ENCODE results near the gene HOMER2.
"Not testable (repeated sequence)": the region's sequence is repeated elsewhere in the genome, so short reads cannot be mapped to it uniquely, and the experiment has no call there.

HOMER2 gene

DNA sequence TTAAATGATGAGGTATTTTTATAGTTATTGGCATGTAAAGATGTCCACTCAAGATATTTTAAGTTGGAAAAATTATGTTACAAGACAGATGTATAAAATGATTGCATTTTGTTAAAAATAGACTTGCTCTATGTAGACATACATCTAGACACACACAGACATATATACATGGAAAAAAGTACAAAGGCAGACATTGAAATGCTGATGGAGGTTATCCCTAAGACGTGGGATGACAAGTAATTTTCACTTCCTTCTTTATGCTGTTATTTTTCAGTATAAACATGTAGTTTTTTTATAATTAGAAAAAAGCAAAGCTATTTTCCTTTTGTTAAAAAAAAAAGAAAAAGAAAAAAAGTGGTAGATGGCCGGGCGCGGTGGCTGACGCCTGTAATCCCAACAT is 7.2 kb downstream of the HOMER2 start:
- H3K27me3 Mint-ChIP-seq: peaks cover 3% of the 10 kb centered on the region
- H3K4me1 Mint-ChIP-seq: no peaks in the 10 kb centered on the region
- no peak overlapping the region for H3K27ac Mint-ChIP-seq
- H3K4me3 Mint-ChIP-seq: no peak overlapping the region
- H3K9me3 Mint-ChIP-seq: no peaks in the 10 kb centered on the region
- H3K36me3 Mint-ChIP-seq: peaks cover 1% of the 10 kb centered on the region

DNA sequence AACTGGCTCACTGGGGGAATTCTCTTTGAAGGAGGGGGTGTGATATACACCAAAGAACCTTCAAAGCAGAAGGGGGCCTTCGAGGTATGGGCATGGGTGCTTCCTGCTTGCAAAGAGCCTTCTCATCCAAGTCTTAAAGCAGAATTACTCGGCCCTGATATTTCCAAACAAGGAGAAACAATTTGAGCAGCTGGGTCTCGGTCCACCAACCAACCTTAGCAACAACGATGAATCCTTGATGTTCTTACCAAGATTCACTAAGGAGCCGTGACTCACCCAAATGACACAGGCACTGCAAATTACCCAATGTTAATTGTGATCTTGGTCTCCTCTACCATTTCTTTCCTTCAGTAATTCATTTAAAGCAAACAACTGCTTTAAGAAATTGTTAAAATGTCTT is 7.7 kb downstream of the HOMER2 start:
- Mint-ChIP-seq H3K27ac (no peak overlapping the region), H3K9me3 (no peaks in the 10 kb centered on the region), H3K4me3 (no peak overlapping the region), H3K36me3 (peaks cover 1% of the 10 kb centered on the region), H3K4me1 (no peaks in the 10 kb centered on the region), H3K27me3 (peaks cover 3% of the 10 kb centered on the region)

DNA sequence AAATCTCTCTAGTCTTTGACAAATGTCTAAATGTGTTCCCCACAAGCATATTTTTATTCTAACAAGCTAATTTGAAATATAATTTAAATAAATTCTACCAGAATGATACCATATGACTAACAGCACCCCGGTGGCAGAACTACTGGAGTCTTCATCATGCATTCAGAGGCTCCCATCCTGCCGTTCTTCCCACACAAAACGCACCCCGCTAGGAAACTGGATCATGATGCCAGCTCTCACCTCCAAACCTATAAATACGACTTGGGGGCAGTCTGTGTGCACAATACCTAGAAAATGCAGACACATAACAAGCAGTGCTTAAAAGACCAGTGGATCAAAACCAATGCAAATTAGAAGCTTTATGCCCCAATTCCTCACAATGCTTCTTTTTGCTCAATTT is 8.5 kb downstream of the HOMER2 start:
- H3K36me3 Mint-ChIP-seq: peaks cover 1% of the 10 kb centered on the region
- no peaks in the 10 kb centered on the region for H3K4me1 Mint-ChIP-seq

DNA sequence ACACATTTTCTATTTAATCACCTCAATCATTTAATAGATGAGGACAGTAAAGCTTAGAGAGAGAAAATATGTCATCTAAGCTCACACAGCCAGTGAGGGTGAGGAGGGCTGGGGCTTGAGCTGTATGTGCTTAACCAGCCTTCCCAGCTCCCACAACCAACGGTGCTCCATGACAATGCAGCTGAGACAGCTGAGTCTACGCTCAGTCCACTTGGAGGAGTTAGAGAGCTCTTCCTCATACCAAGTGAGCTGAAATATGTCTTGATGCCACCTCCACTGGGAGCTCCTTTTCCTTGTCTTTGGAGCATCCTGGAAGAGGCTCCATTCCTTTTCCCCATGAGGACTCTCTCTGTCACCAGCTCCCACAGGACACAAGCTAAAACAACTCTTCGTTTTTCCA is 9.3 kb downstream of the HOMER2 start:
- Mint-ChIP-seq H3K4me1 (no peaks in the 10 kb centered on the region), H3K4me3 (no peak overlapping the region), H3K27me3 (peaks cover 4% of the 10 kb centered on the region), H3K36me3 (peaks cover 1% of the 10 kb centered on the region), H3K27ac (no peak overlapping the region), H3K9me3 (no peaks in the 10 kb centered on the region)

More for the DNA sequence above, 8.5 kb downstream of the HOMER2 start:
- H3K27ac Mint-ChIP-seq: no peak overlapping the region
- peaks cover 3% of the 10 kb centered on the region for H3K27me3 Mint-ChIP-seq
- H3K4me3 Mint-ChIP-seq: no peak overlapping the region
- H3K9me3 Mint-ChIP-seq: no peaks in the 10 kb centered on the region

DNA sequence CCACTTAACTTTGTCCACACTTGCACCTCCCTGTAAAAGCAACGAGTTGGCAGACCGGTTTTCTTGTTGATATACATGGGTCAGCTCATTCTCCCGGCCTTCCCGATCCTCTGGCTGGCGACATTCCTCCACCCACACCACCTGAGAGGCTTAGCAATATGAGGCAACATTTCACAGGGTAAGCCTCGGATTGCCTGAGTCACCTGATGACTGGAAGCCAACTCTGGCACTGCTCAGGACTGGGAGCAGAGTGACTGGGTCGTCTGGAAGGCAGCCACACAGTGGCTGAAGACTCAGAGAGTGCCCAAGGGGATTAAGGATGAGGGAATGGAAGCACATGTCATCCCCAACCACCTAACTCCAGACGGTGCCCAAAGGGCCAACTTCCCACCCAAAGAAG is 9.8 kb downstream of the HOMER2 start:
- H3K36me3 Mint-ChIP-seq: peaks cover 1% of the 10 kb centered on the region
- no peak overlapping the region for H3K27ac Mint-ChIP-seq
- H3K4me3 Mint-ChIP-seq: no peak overlapping the region
- no peaks in the 10 kb centered on the region for H3K9me3 Mint-ChIP-seq
- H3K27me3 Mint-ChIP-seq: peaks cover 4% of the 10 kb centered on the region
- no peaks in the 10 kb centered on the region for H3K4me1 Mint-ChIP-seq

DNA sequence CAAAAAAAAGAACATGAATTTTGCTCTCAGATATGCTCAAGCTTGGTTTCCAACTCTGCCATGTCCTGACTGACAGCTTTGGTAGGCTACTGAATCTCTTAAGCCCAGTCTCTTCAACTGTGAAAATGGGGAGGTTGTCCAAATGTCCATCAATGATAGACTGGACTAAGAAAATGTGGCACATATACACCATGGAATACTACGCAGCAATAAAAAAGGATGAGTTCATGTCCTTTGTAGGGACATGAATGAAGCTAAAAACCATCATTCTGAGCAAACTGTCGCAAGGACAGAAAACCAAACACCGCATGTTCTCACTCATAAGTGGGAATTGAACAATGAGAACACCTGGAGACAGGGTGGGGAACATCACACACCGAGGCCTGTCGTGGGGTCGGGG is 12.8 kb downstream of the HOMER2 start:
- not testable (repeated sequence) for H3K36me3 Mint-ChIP-seq, H3K4me3 Mint-ChIP-seq, H3K27ac Mint-ChIP-seq, H3K4me1 Mint-ChIP-seq, H3K27me3 Mint-ChIP-seq, H3K9me3 Mint-ChIP-seq

DNA sequence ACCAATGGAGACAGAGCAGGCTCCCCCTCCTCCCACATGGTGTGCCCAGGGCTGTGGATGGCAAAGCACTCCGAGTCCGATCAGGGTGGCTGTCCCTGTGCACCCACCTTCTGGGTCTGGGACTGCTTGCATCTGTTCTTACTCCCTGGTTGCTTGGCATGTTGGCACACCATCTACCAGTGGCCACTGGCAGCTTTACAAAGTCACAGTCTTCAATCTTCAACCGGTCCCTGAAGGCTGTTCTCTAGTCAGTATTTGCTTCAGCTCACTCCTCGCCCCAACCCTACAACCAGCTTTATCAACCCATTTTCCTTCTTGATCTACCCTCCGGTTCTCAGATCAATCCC is 14.8 kb downstream of the HOMER2 start:
- Mint-ChIP-seq H3K27me3 (peaks cover 2% of the 10 kb centered on the region), H3K4me1 (peaks cover 7% of the 10 kb centered on the region), H3K9me3 (no peaks in the 10 kb centered on the region), H3K27ac (no peak overlapping the region), H3K36me3 (no peaks in the 10 kb centered on the region), H3K4me3 (no peak overlapping the region)

DNA sequence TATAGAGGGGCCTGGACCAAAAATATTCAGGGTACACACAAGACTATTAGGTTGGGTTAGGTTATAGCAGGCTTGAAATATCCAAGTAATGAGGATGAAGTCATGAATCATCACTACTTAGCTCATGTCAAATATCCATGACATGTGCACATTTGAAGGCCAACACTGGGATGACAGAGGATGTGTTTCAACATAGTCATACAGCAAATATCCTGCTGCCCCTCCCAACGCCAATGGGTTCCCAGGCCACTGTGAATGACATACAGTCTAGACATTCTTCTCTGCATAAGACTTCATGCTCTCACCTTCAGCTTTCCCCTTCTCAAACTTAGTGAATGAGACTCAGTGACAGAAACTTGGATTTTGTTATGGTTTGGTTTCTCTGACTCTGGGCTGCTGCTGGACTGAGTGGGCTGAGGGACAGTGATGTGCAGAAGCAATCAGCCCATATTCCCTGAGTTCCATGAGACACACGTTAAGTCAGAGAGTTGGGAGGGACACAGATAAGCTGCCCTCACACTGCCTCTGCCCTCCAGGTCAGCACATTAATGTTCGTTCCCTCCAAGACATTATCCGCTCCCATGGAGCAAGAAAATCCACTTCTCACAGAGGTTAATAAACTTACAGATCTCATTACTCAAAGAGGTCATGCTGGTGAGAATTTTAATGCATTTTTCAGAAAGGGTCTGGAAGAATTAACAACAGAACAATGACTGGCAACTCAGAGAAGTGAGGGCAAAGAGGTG is 15.4 kb downstream of the HOMER2 start:
- no peaks in the 10 kb centered on the region for H3K9me3 Mint-ChIP-seq
- no peaks in the 10 kb centered on the region for H3K36me3 Mint-ChIP-seq
- peaks cover 7% of the 10 kb centered on the region for H3K4me1 Mint-ChIP-seq
- no peak overlapping the region for H3K4me3 Mint-ChIP-seq
- H3K27ac Mint-ChIP-seq: no peak overlapping the region
- peaks cover 2% of the 10 kb centered on the region for H3K27me3 Mint-ChIP-seq

DNA sequence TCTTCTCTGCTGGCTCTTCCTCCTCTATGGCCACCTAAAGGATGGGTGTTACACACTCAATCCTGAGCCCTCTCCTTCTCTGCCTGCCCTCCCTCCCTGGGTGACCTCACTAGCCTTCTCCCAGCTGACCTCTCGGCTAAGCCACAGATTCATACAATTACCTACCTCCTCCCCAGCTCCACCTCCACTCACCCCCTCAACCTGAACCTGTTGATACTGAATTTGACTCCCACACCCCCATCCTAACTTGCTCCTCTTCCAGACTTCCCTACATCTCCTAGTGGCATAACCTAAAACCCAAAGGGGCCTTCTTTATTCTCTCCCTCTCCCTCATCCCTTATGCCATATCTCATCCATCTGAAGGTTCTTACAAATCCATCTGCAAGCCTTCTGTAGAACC is 17.1 kb downstream of the HOMER2 start:
- no peak overlapping the region for H3K4me3 Mint-ChIP-seq
- H3K4me1 Mint-ChIP-seq: peaks cover 7% of the 10 kb centered on the region
- H3K27me3 Mint-ChIP-seq: peaks cover 2% of the 10 kb centered on the region
- H3K27ac Mint-ChIP-seq: no peak overlapping the region
- H3K36me3 Mint-ChIP-seq: no peaks in the 10 kb centered on the region
- no peaks in the 10 kb centered on the region for H3K9me3 Mint-ChIP-seq

DNA sequence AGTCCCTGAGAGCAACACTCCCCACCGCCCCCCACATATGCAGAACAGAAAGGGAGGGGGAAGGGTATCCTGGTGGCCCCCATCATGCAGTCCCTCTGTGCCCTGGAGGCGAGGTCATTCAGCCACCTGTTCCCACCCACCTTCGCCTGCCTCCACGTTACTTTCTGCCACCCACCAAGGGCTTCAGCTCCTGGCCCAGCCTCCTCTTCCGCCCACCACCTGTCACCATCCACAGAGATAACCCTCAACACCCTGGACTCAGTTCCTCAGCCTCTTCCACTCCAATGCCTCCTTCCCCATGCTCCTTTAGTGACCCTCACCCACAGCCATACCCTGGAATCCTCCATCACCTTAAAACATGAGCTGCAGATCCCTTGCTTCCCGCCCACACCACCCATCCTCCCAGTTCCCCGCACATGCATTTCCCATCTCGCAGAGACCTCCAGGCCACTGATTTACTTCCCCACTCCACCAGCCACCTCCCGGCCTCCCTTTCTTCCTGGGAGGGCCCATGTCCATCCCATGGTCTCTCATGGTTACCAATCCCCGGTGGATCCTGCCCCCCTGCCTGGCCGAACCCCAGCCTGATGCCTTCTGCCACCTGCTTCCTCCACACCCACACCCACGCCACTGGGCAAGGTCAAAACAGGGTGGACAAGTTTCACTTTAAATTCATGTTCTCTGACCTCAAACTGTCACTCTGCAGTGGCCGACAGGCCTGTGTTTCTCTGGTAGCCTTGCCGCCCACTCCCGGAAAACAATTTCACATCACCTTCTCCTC is 18.2 kb downstream of the HOMER2 start:
- H3K36me3 Mint-ChIP-seq: no peaks in the 10 kb centered on the region
- no peak overlapping the region for H3K4me3 Mint-ChIP-seq
- peaks cover 7% of the 10 kb centered on the region for H3K4me1 Mint-ChIP-seq
- peaks cover 2% of the 10 kb centered on the region for H3K27me3 Mint-ChIP-seq
- no peak overlapping the region for H3K27ac Mint-ChIP-seq
- no peaks in the 10 kb centered on the region for H3K9me3 Mint-ChIP-seq

DNA sequence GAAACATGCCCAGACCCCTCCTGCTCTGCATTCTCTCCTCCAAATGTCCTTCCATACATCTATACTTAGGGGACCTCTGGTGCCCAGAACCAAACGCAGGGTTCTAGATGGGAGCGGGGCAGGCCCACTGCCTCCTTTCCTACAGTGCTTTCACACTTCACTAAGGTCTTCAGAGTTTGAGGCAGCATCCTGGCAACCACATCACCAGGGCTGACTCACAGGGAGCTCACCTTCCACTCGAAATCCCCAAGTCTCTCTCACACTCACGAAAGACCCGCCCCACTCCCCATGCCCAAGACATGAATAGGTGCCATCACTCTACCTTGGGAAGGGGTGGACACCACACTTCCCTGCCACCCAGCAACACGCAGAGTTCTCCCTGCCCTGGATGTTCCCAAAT is 18.9 kb downstream of the HOMER2 start:
- Mint-ChIP-seq H3K27ac (no peak overlapping the region), H3K36me3 (no peaks in the 10 kb centered on the region), H3K4me1 (peaks cover 7% of the 10 kb centered on the region), H3K4me3 (no peak overlapping the region), H3K27me3 (no peaks in the 10 kb centered on the region), H3K9me3 (no peaks in the 10 kb centered on the region)

DNA sequence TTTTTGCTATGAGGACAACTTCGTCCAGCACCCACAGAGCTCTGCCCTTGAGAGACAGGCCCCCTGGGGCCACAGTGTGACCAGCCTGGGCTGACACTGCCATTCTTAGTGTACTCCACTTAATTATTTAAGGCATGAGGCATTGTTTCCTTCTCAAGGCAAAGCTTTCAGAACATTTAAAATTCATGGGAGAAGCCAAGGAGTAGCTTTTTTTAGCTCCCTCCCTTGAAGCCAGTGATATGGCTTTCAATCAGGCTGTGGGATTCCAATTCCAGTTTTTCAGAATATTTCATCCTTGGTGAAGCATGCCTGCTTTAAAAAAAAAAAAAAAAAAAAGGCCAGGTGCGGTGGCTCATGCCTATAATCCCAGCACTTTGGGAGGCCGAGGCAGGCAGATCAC is 21.3 kb downstream of the HOMER2 start:
- no peaks in the 10 kb centered on the region for H3K36me3 Mint-ChIP-seq
- H3K4me1 Mint-ChIP-seq: peaks cover 7% of the 10 kb centered on the region
- no peaks in the 10 kb centered on the region for H3K9me3 Mint-ChIP-seq
- H3K27ac Mint-ChIP-seq: no peak overlapping the region
- H3K4me3 Mint-ChIP-seq: no peak overlapping the region
- no peaks in the 10 kb centered on the region for H3K27me3 Mint-ChIP-seq

DNA sequence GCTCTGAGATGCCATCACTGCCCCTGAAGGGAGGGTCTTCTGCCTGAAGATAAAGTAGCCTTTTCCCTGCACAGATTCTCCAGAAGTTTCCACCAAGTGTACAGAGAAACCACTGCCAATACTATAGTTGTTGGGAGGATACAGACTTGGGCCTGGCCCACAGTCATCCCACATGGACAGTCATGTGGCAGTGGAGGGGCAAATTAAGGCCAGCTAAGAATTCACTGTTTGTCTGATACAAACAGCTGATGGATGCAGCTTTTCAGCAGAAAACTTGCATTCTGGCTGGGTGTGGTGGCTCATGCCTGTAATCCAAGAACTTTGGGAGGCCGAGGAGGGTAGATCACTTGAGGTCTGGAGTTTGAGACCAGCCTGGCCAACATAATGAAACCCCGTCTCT is 22.1 kb downstream of the HOMER2 start:
- Mint-ChIP-seq H3K9me3 (no peaks in the 10 kb centered on the region), H3K27me3 (no peaks in the 10 kb centered on the region), H3K4me1 (peaks cover 7% of the 10 kb centered on the region), H3K36me3 (no peaks in the 10 kb centered on the region), H3K27ac (no peak overlapping the region), H3K4me3 (no peak overlapping the region)

DNA sequence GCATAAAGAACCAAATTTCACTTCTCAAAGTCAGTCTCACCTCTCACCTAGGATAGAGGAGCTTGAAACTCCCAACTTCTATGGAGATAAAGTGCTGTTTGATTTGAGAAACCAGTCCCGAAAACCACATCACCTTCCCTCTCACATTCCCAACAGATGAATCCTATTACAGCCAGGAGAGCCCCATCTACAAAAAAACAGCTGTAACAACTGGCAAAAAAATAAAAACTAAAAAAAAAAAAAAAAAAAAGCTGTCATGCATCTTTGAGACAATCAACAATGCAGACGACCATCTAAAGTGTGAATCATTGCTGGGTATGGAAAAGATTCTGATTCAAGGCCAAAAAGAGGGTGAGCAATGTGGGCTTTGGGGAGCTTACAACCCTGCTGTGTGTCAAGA is 23.8 kb downstream of the HOMER2 start:
- H3K27me3 Mint-ChIP-seq: no peaks in the 10 kb centered on the region
- no peak overlapping the region for H3K27ac Mint-ChIP-seq
- no peaks in the 10 kb centered on the region for H3K36me3 Mint-ChIP-seq
- no peaks in the 10 kb centered on the region for H3K9me3 Mint-ChIP-seq
- no peak overlapping the region for H3K4me3 Mint-ChIP-seq
- peaks cover 4% of the 10 kb centered on the region for H3K4me1 Mint-ChIP-seq

DNA sequence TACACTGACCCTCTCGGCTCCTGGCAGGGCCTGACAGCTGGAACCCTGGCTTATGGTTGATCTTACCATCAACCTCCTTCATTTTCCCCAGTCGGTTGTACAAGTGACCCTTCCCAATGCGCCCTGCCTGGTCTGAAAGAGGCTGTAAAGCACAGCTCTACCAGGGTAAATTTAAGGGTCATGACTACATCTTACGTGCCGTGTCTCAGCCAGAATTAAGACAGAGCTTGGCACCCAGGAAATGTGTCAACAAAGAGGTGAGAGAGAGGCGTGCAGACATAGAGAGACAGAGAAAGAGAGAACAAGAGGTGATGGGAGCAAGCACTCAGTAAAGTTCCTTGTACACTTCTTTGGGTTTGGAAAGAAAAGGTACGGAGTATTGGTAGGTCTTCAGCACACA is 28.8 kb downstream of the HOMER2 start:
- no peak overlapping the region for H3K4me3 Mint-ChIP-seq
- H3K27ac Mint-ChIP-seq: no peak overlapping the region
- no peaks in the 10 kb centered on the region for H3K27me3 Mint-ChIP-seq
- no peaks in the 10 kb centered on the region for H3K4me1 Mint-ChIP-seq
- H3K36me3 Mint-ChIP-seq: no peaks in the 10 kb centered on the region
- no peaks in the 10 kb centered on the region for H3K9me3 Mint-ChIP-seq

DNA sequence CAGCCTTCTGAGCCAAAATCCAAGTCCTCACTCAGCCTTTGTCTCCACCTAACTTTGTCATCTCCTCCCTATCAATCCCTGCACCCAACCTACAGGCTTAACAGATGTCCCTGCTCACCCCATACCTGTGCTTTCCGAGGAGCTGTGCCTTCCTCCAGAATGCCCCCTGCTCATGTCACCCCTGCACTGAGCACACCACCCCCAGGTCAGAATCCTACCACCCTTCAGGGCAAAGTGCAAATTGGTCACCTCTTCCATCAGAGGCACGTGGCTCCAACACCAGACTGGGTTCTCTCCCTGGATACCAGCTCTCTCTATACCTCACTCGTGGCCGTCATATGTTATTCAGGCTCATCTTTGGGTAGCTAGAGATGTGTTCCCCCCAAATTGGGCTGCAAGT is 29.8 kb downstream of the HOMER2 start:
- H3K9me3 Mint-ChIP-seq: no peaks in the 10 kb centered on the region
- no peaks in the 10 kb centered on the region for H3K36me3 Mint-ChIP-seq
- no peak overlapping the region for H3K4me3 Mint-ChIP-seq
- H3K27me3 Mint-ChIP-seq: no peaks in the 10 kb centered on the region
- H3K4me1 Mint-ChIP-seq: no peaks in the 10 kb centered on the region
- H3K27ac Mint-ChIP-seq: no peak overlapping the region

DNA sequence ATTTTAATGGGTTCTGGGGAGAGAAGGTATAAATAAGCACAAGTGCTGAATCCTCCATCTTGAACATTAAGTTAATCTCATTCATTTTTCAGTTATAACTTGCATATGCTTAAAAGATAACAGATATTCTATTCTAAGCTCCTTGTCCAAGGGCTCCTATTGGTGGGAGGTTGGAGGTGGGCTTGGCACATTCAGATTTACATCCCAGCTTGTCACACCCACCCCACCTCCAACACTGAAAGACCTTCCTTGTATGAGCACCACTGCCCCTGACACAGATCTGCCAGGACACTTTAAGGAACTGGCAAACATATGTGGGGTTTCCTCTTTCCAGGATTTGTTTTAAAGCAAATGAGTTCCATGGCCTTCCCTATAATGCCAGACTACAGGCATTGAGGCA is 30.6 kb downstream of the HOMER2 start:
- Mint-ChIP-seq H3K9me3 (no peaks in the 10 kb centered on the region), H3K27ac (no peak overlapping the region), H3K4me1 (no peaks in the 10 kb centered on the region), H3K4me3 (no peak overlapping the region), H3K36me3 (no peaks in the 10 kb centered on the region), H3K27me3 (no peaks in the 10 kb centered on the region)
